GM18861 (cell line): ENCODE results near the gene ACOT8.

Experiments used
- ATAC-seq: cut with Tn5 transposase; IDR thresholded peaks from one replicate; pipeline ENCODE4 v1.9.1; 2021; ENCODE audit not compliant: unreplicated experiment

ACOT8 gene

GRCh38 chr20:45857882-45858216 lies 657 bp upstream of the ACOT8 start:
- ATAC-seq, result peak; percentile 16

- no peak for ATAC-seq
Observed at GRCh38 chr20:45853484-45853883, 3.7 kb downstream of the ACOT8 start.

- ATAC-seq, result no peak
Observed at GRCh38 chr20:45852326-45852725, 4.9 kb downstream of the ACOT8 start.

GRCh38 chr20:45851501-45851900 lies 5.7 kb downstream of the ACOT8 start:
- no peak for ATAC-seq

GRCh38 chr20:45850926-45851325 lies 6.3 kb downstream of the ACOT8 start:
- ATAC-seq, result no peak

GRCh38 chr20:45850238-45850637 lies 7.0 kb downstream of the ACOT8 start:
- ATAC-seq, result no peak

- no peak for ATAC-seq
Observed at GRCh38 chr20:45848969-45849582, 8.1 kb downstream of the ACOT8 start.

GRCh38 chr20:45848421-45848820 lies 8.8 kb downstream of the ACOT8 start:
- ATAC-seq, result no peak

- ATAC-seq, result no peak
Observed at GRCh38 chr20:45845452-45845851, 11.7 kb downstream of the ACOT8 start.

GRCh38 chr20:45843506-45843905 lies 13.7 kb downstream of the ACOT8 start:
- no peak for ATAC-seq

GRCh38 chr20:45842169-45842812 lies 14.9 kb downstream of the ACOT8 start:
- ATAC-seq, result no peak

- no peak for ATAC-seq
Observed at GRCh38 chr20:45841407-45842129, 15.6 kb downstream of the ACOT8 start.

GRCh38 chr20:45840700-45841198 lies 16.4 kb downstream of the ACOT8 start:
- no peak for ATAC-seq

- ATAC-seq, result no peak
Observed at GRCh38 chr20:45836841-45837240, 20.4 kb downstream of the ACOT8 start.

GRCh38 chr20:45835825-45836224 lies 21.4 kb downstream of the ACOT8 start:
- ATAC-seq, result no peak

GRCh38 chr20:45835329-45835765 lies 21.8 kb downstream of the ACOT8 start:
- no peak for ATAC-seq

- ATAC-seq, result no peak
Observed at GRCh38 chr20:45834797-45835161, 22.4 kb downstream of the ACOT8 start.

GRCh38 chr20:45833883-45834796 lies 23.1 kb downstream of the ACOT8 start:
- no peak for ATAC-seq

- ATAC-seq, result no peak
Observed at GRCh38 chr20:45833030-45833882, 23.9 kb downstream of the ACOT8 start, which contains the start of gene SNX21. Gene SNX21 (plus strand): TSS chr20:45833799. CDS start chr20:45833920, 121 bp downstream.

- no peak for ATAC-seq
Observed at GRCh38 chr20:45832619-45833018, 24.6 kb downstream of the ACOT8 start.
